Lower leg skin (tissue), 4 donors: ENCODE data around the gene ST6GALNAC2. TPM values are rescaled to one million over a fixed set of nuclear protein-coding genes. Genes with fewer than 3 reads are reported as not detected.

Experiments
- DNase-seq, 2 donors: peaks; one replicate each; pipeline ENCODE4 v3.0.0-alpha.2; 2019; ENCODE audit warnings: low spot score in 2 of 2
- H3K4me3 ChIP-seq: fragments of 200-600 bp; sonication (generic); 2 replicates; pipeline ENCODE4 v1.5.1; 2017; ENCODE audit warnings: mild to moderate bottlenecking, low read depth; ENCODE audit not compliant: poor library complexity, severe bottlenecking
- CTCF ChIP-seq, 3 donors: fragments of 450-650 bp; IDR thresholded peaks; one replicate each; pipeline ENCODE4 v1.5.1; 2016; ENCODE audit warnings: antibody characterized with exemption in 3 of 3, mild to moderate bottlenecking in 3 of 3, moderate library complexity in 2 of 3
- POLR2A ChIP-seq, 2 donors: fragments of 450-650 bp; IDR thresholded peaks; one replicate each; pipeline ENCODE4 v1.6.1; 2016 to 2017; ENCODE audit warnings: antibody characterized with exemption in 2 of 2, mild to moderate bottlenecking in 1 of 2, moderate library complexity in 1 of 2
- WGBS, 2 donors: methylation state at CpG; one replicate each; pipeline ENCODE4 v1.1.5; 2018; 5-methylcytosine and 5-hydroxymethylcytosine counted together
- intact Hi-C: fragments of 100-400 bp; cut with DNase I; formaldehyde crosslinking; loops from one replicate; pipeline ENCODE4 v1.15.0; 2023; ENCODE audit warnings: low total_unique reads
- total RNA-seq, 4 donors: library from RNA; depleted of rRNA; stranded (reverse); fragments of >200 nt; gene quantifications; one replicate each; pipeline ENCODE4 v1.1.0, GENCODE V29; 2016

ST6GALNAC2 gene
- total RNA-seq, 4 donors from 2014 or later = 64.8 to 101 (median 76.5) TPM

DNA sequence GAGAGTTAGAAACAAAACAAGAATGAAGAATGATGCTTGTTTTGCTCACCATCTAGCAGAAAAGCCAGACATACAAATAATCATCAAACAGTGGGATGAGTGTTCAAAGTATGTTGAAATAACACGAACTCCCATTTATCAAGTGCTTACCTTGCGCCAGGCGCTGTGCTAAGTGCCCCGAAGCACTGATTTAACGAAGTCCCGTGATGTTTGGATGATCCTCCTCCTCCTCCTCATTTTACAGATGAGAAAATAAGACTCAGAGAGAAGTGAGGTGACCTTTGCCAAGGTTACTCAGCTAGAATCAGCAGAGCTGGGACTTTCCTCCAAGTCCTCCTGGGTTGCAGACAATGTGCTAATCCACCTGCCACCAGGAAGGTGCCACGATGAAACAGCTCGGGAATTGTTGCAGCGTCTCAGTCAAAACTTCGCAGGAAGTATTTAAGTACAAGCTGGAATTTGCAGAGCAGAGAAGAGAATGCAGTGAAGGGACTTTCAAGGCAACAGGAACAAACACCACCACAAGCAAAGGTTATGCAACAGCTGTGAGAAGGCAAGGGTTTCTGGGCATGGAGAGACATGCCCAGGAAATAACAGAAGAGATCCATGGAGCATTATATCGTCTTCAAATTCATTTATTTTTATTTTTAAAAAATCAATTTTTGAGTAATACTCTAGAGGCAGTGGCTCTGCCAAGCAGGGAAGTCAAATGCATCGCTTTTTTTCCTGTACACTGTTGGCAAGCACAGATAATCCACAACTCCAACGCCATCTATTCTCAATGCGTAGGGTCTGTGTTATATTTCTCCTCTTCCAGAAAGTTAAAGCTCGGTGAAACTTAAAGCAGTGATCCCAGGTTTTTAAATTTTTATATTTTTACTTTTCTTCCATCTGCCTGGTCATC, 34.7 kb downstream of the ST6GALNAC2 start:
- no peak overlapping the region for H3K4me3 ChIP-seq
- intact Hi-C loops = no loop called here
- WGBS, 2 donors = 37 to 39% methylated on average over 15 of the region's 15 CpGs
- no peak for TF ChIP-seq POLR2A (IDR thresholded peaks at IDR 0.05)
- no peak for TF ChIP-seq CTCF (IDR thresholded peaks at IDR 0.05)
- DNase-seq = no peak

DNA sequence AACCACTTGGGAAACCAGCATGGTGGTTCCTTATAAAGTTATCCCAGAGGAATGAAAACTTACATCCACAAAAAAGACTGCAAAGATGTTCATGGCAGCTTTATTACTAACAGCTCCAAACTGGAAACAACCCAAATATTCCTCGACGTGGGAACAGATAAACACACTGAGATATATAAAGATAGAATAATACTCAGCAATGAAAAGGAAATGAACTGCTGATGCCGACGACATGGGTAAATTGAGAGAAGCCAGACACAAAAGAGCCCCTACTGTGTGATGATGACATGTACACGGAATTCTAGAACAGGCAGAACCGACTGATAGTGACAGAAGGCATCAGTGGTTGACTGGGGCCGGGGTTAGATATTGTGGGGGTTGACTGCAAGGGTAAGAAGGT, 36.1 kb downstream of the ST6GALNAC2 start:
- TF ChIP-seq POLR2A (IDR thresholded peaks at IDR 0.05) (no peak), CTCF (IDR thresholded peaks at IDR 0.05) (no peak)
- H3K4me3 ChIP-seq = no peak overlapping the region
- intact Hi-C loops = no loop called here
- DNase-seq = no peak
- 84 to 86% methylated on average over 7 of the region's 7 CpGs for WGBS, 2 donors

DNA sequence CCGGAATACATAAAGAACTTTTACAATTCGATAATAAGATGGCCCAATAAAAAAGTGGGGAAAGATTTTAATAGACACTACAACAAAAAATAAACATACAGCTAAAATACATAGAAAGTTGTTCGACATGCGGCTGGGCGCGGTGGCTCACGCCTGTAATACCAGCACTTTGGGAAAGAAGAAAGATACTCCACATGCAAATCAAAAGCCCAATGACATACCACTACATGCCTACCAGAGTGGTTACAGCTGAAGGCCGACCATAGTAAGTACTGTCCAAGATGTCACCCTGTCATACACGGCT, 36.5 kb downstream of the ST6GALNAC2 start:
- TF ChIP-seq CTCF (IDR thresholded peaks at IDR 0.05) = no peak
- no peak for TF ChIP-seq POLR2A (IDR thresholded peaks at IDR 0.05)
- no peak for DNase-seq
- intact Hi-C loops = no loop called here
- H3K4me3 ChIP-seq = no peak overlapping the region
- WGBS, 2 donors = 84 to 86% methylated on average over 9 of the region's 9 CpGs

GRCh38 chr17:76548378-76549214, 37.1 kb downstream of the ST6GALNAC2 start:
- WGBS, 2 donors = 69 to 71% methylated on average over 9 of the region's 9 CpGs

GRCh38 chr17:76547642-76548202, 37.9 kb downstream of the ST6GALNAC2 start:
- 80 to 94% methylated on average over 2 of the region's 2 CpGs for WGBS, 2 donors

More at GRCh38 chr17:76548378-76549214, 37.1 kb downstream of the ST6GALNAC2 start:
- DNase-seq = no peak
- no peak overlapping the region for H3K4me3 ChIP-seq
- intact Hi-C loops = no loop called here
- no peak for TF ChIP-seq POLR2A (IDR thresholded peaks at IDR 0.05)

More at GRCh38 chr17:76547642-76548202, 37.9 kb downstream of the ST6GALNAC2 start:
- DNase-seq = no peak
- TF ChIP-seq CTCF (IDR thresholded peaks at IDR 0.05) = no peak
- TF ChIP-seq POLR2A (IDR thresholded peaks at IDR 0.05) = no peak
- H3K4me3 ChIP-seq = no peak overlapping the region
- intact Hi-C loops = no loop called here
